K562 (cell line): ENCODE measurements around the gene PRKCG. TPM values are rescaled to one million over a fixed set of nuclear protein-coding genes. Genes with fewer than 3 reads are reported as not detected.
A peak's percentile ranks its signal among the peaks of the same experiment; 100 is the strongest.

Experiments used
- ATAC-seq: fragments of 200-7000 bp; cut with Tn5 transposase; 3 replicates; pipeline ENCODE4 v1.9.1; 2020; ENCODE audit warnings: moderate library complexity
- BruUV-seq: library from RNA; stranded (reverse); fragments of 400-500 nt; replicated peaks from 2 replicates; lab custom pipeline; 2021; lab: Mats Ljungman, UMichigan
- CTCF ChIA-PET: fragments of 300-600 bp; formaldehyde crosslinking; extraction: SDS; loops from one replicate; lab custom pipeline; 2021; ENCODE audit warnings: low intra/inter-chr PET ratio; lab: Yijun Ruan, JAX
- POLR2A ChIA-PET: fragments of 300-600, 350-650 bp; sonication (Branson Sonifier 250); formaldehyde crosslinking; extraction: SDS; loops from one replicate; lab custom pipeline; 2021; ENCODE audit warnings: antibody characterized with exemption, inconsistent platforms; lab: Yijun Ruan, JAX
- DNase-seq, 4 experiments: peaks; one replicate each; pipeline versions ENCODE4 v3.0.0 to v3.0.0-alpha.2; 2011 to 2018; ENCODE audit warnings: low spot score in 3 of 4, mixed read lengths in 3 of 4; ENCODE audit errors: extremely low read depth in 1 of 4
- FAIRE-seq: peaks from 2 replicates; lab custom pipeline; 2011; peaks lifted over from hg19 to GRCh38; lab: Jason Lieb, UNC
- H2AFZ ChIP-seq: 2 replicates; pipeline ENCODE4 v1.6.0; 2011; ENCODE audit warnings: low read depth, low read length, control low read depth, inconsistent platforms
- H3K27ac ChIP-seq: fragments of 200-600 bp; 3 replicates; pipeline ENCODE4 v1.8.0; 2011; ENCODE audit warnings: low read depth, mild to moderate bottlenecking, control low read depth, inconsistent platforms, low read length, moderate library complexity, mixed read lengths; ENCODE audit errors: extremely low read depth
- H3K27me3 ChIP-seq, 2 experiments: fragments of 300-600 bp in 1 of 2; 2 replicates in 1 of 2; 3 replicates in 1 of 2; pipeline versions ENCODE4 v1.6.0 to v1.8.0; 2011; ENCODE audit warnings: inconsistent platforms in 2 of 2, low read length in 2 of 2, mild to moderate bottlenecking in 1 of 2, mixed read lengths in 1 of 2, moderate library complexity in 1 of 2; ENCODE audit not compliant: control insufficient read depth in 2 of 2, insufficient read depth in 2 of 2
- H3K36me3 ChIP-seq: fragments of 300-600 bp; 3 replicates; pipeline ENCODE4 v1.8.0; 2011; ENCODE audit warnings: mild to moderate bottlenecking, low read length, inconsistent platforms; ENCODE audit not compliant: control insufficient read depth, insufficient read depth
- H3K4me1 ChIP-seq, 2 experiments: fragments of 200-600 bp in 1 of 2; replicated peaks in 1 of 2; 2 replicates in 1 of 2; 3 replicates in 1 of 2; pipeline versions ENCODE4 v1.5.1 to v1.8.0; 2011; ENCODE audit warnings: inconsistent platforms in 2 of 2, low read length in 2 of 2, mild to moderate bottlenecking in 1 of 2, mixed read lengths in 1 of 2, moderate library complexity in 1 of 2; ENCODE audit not compliant: control insufficient read depth in 2 of 2, insufficient read depth in 2 of 2
- H3K4me2 ChIP-seq: 2 replicates; pipeline ENCODE4 v1.6.1; 2011; ENCODE audit warnings: low read length, control low read depth, inconsistent platforms, mixed read lengths; ENCODE audit not compliant: insufficient read depth
- H3K4me3 ChIP-seq: fragments of 200-600 bp; sonication (generic), shearing (Covaris generic); 2 replicates; pipeline ENCODE4 v1.5.1; 2016; ENCODE audit warnings: control low read depth, inconsistent platforms
- H3K79me2 ChIP-seq: fragments of 200-600 bp; 3 replicates; pipeline ENCODE4 v1.8.0; 2011; ENCODE audit warnings: low read length, inconsistent platforms; ENCODE audit not compliant: control insufficient read depth, insufficient read depth
- H3K9ac ChIP-seq, 2 experiments: 2 replicates each; pipeline versions ENCODE4 v1.6.0 to v1.6.1; 2011; ENCODE audit warnings: low read depth in 2 of 2, low read length in 2 of 2, control low read depth in 1 of 2, inconsistent platforms in 1 of 2, mild to moderate bottlenecking in 1 of 2, mixed read lengths in 1 of 2; ENCODE audit not compliant: insufficient read depth in 1 of 2
- H3K9me1 ChIP-seq: one replicate; pipeline ENCODE4 v1.6.0; 2011; ENCODE audit warnings: inconsistent platforms, mild to moderate bottlenecking, low read length, moderate library complexity; ENCODE audit not compliant: control insufficient read depth, insufficient read depth
- H3K9me3 ChIP-seq: replicated peaks from 2 replicates; pipeline ENCODE4 v1.5.1; 2011; ENCODE audit warnings: low read depth, low read length, inconsistent platforms; ENCODE audit not compliant: control insufficient read depth, insufficient read depth
- H4K20me1 ChIP-seq: replicated peaks from 2 replicates; pipeline ENCODE4 v1.6.1; 2011; ENCODE audit warnings: low read length, inconsistent platforms, mixed read lengths; ENCODE audit not compliant: control insufficient read depth, insufficient read depth
- ADNP ChIP-seq: fragments of 200-800 bp; sonication (Bioruptor generic); IDR thresholded peaks from 2 replicates; pipeline ENCODE4 v1.6.1; 2016; ENCODE audit warnings: missing genetic modification characterization, missing compliant biosample characterization
- CAMTA2 ChIP-seq: fragments of 250-450 bp; sonication (Bioruptor Pico); conservative IDR thresholded peaks from 2 replicates; pipeline ENCODE4 v1.5.1; 2022
- MTA1 ChIP-seq: fragments of 450-650 bp; IDR thresholded peaks from 2 replicates; pipeline ENCODE4 v1.6.1; 2017; ENCODE audit warnings: borderline replicate concordance
- NR1H2 ChIP-seq: sonication (generic); formaldehyde crosslinking; IDR thresholded peaks from 2 replicates; pipeline ENCODE4 v1.4.0; 2020; ENCODE audit warnings: mild to moderate bottlenecking, missing genetic modification reagents
- NRF1 ChIP-seq, 2 experiments: fragments of 450-650 bp; IDR thresholded peaks in 1 of 2; conservative IDR thresholded peaks in 1 of 2; 2 replicates each; pipeline ENCODE4 v1.6.1; 2014; ENCODE audit warnings: mild to moderate bottlenecking in 2 of 2
- RAD21 ChIP-seq, 2 experiments: fragments of 250-450 bp in 1 of 2; fragments of 450-650 bp in 1 of 2; sonication (Bioruptor Pico) in 1 of 2; formaldehyde crosslinking in 1 of 2; IDR thresholded peaks in 1 of 2; conservative IDR thresholded peaks in 1 of 2; 2 replicates each; pipeline versions ENCODE4 v1.4.0 to v1.8.0; 2020 to 2022; ENCODE audit warnings: mild to moderate bottlenecking in 2 of 2, moderate library complexity in 1 of 2
- SAP30 ChIP-seq: fragments of 200-600 bp; sonication (generic); IDR thresholded peaks from 2 replicates; pipeline ENCODE4 v1.6.1; 2012; ENCODE audit warnings: borderline replicate concordance, low read depth, mild to moderate bottlenecking, moderate library complexity, low read length, control low read depth, inconsistent platforms; ENCODE audit not compliant: insufficient read depth, poor library complexity, severe bottlenecking
- TRIM24 ChIP-seq, 2 experiments: fragments of 450-650 bp; IDR thresholded peaks; 2 replicates each; pipeline ENCODE4 v1.6.1; 2016
- ZNF584 ChIP-seq: fragments of 200-800 bp; sonication (Bioruptor generic); IDR thresholded peaks from 2 replicates; pipeline ENCODE4 v1.6.1; 2016; ENCODE audit warnings: low read depth, mild to moderate bottlenecking, missing genetic modification characterization, missing compliant biosample characterization
- WGBS: fragments of 100-300 bp; shearing (Covaris generic); methylation state at CpG from one replicate; pipeline ENCODE4 v1.1.6; 2016; ENCODE audit warnings: low coverage, mixed read lengths; ENCODE audit not compliant: insufficient coverage; ENCODE audit errors: missing lambda C conversion rate; 5-methylcytosine and 5-hydroxymethylcytosine counted together
- in situ Hi-C: fragments of 300-500 bp; cut with MboI; formaldehyde crosslinking; loops from 4 replicates; pipeline ENCODE4 v1.15.0; 2018; ENCODE audit warnings: inconsistent platforms, mixed read lengths
- intact Hi-C: fragments of 100-400 bp; cut with micrococcal nuclease; formaldehyde crosslinking; loops from 2 replicates; pipeline ENCODE4 v1.14.2; 2022
- polyA plus RNA-seq, 8 experiments: library from polyadenylated mRNA; depleted of rRNA in 4 of 8; stranded (reverse) in 5 of 8; unstranded in 3 of 8; fragments of >200 nt; fragmentation: Nextera tagmentation in 2 of 8; fragmentation: Illumina TruSeq in 1 of 8; extraction: Ambion mirVana in 2 of 8; extraction: Trizol in 1 of 8; gene quantifications; 2 replicates each; pipeline versions ENCODE4 v1.2.1 to v1.2.3, GENCODE V29; 2011 to 2014; ENCODE audit warnings: inconsistent platforms in 1 of 8, missing spikeins in 1 of 8
- total RNA-seq, 7 experiments: library from RNA; depleted of rRNA in 6 of 7; stranded (reverse); fragments of >200 nt in 6 of 7; fragmentation: Illumina TruSeq in 2 of 7; extraction: Trizol in 2 of 7; gene quantifications; 2 replicates each; pipeline versions ENCODE4 v1.2.1 to v1.2.3, GENCODE V29; 2011 to 2021; ENCODE audit warnings: low replicate concordance in 1 of 7
- TF ChIP-seq, protein P1 (sequence below): fragments of 250-450 bp; sonication (Bioruptor Pico); IDR thresholded peaks from 2 replicates; pipeline ENCODE4 v1.8.0; 2021; ENCODE audit warnings: moderate library complexity, mild to moderate bottlenecking, inconsistent platforms
- TF ChIP-seq, protein P2 (sequence below): IDR thresholded peaks from 2 replicates; pipeline ENCODE4 v1.6.1; 2011; ENCODE audit warnings: borderline replicate concordance, low read depth, mild to moderate bottlenecking, moderate library complexity, low read length; ENCODE audit not compliant: insufficient read depth, poor library complexity, severe bottlenecking
- TF ChIP-seq, protein P3 (sequence below): fragments of 150-350 bp; conservative IDR thresholded peaks from 2 replicates; pipeline ENCODE4 v1.6.1; 2014; ENCODE audit warnings: low read length
- TF ChIP-seq, protein P4 (sequence below), 3 experiments: IDR thresholded peaks in 2 of 3; conservative IDR thresholded peaks in 1 of 3; 2 replicates each; pipeline ENCODE4 v1.5.1; 2011 to 2012; ENCODE audit warnings: low read length in 3 of 3, mild to moderate bottlenecking in 3 of 3, control low read depth in 2 of 3, improper control_type of control experiment in 1 of 3, inconsistent platforms in 1 of 3, low read depth in 1 of 3, mixed read lengths in 1 of 3, moderate library complexity in 1 of 3; ENCODE audit not compliant: insufficient read depth in 2 of 3

The PRKCG gene
- total and polyA plus RNA-seq, 9 of the 15 experiments (the other 6 are each of a cell fraction or from before 2014, with no cell fraction given), result not detected

DNA sequence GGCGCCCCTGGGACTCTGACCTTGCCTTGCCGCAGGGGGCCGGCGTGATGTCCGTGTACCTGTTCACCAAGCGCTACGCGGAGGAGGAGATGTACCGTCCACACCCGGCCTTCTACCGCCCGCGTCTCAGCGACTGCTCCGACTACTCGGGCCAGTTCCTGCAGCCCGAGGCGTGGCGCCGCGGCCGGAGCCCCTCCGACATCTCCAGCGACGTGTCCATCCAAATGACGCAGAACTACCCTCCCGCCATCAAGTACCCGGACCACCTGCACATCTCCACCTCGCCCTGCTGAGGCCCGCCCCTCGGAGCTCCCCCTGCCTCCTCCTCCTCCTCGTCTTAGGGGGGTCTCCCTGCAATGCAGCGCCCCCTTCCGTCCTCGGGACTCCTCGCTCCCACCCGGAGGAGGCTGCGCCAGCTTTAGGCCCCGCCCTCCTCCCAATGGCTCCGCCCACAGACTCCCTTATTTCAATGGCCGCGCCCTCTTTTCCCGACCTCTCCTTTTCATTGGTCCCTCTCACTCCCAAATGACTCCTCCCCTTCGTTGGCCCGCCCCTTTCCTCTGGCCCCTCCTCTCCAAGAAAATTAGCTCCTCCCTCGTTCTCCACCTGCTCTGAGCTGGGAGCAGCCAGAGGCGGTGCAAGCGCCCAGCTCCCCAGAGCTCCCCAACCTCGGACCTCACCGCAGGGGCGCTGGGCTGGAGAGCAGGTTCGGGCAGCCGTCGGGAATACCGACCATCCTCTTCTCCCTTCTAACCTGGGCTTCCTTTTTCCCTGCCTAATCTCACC lies 60.2 kb downstream of the PRKCG start:
- intact Hi-C loops, result no loop called here
- Histone ChIP-seq H3K9me1 (no peaks in the 10 kb centered on the region), H3K4me1 (peaks cover 0 to 13% of the 10 kb centered on the region in 2 experiments; a peak in 2 of 5 replicates), H3K36me3 (no peaks in the 10 kb centered on the region), H4K20me1 (no peaks in the 10 kb centered on the region; the same call in 1 of the 2 replicates), H3K4me2 (no peak overlapping the region), H3K27ac (no peak overlapping the region), H3K9me3 (no peaks in the 10 kb centered on the region), H2AFZ (no peak overlapping the region), H3K9ac (no peak overlapping the region), H3K79me2 (no peaks in the 10 kb centered on the region), H3K4me3 (no peak overlapping the region), H3K27me3 (peaks cover 9 to 25% of the 10 kb centered on the region in 2 experiments; a peak in 3 of 5 replicates)
- CTCF ChIA-PET, result no interaction called here
- POLR2A ChIA-PET, result interaction anchor here (0.6 to 0.7 kb wide), 3 partner anchors 59 to 1292 kb away, joined by 3 read pairs; no protein-coding TSS in a partner anchor
- ATAC-seq (peak; percentile 99), DNase-seq (peak; percentile 57 to 85 (median 82)), FAIRE-seq (peak; percentile 65)
- BruUV-seq, result no TSS peak
- WGBS, result 28% methylated on average over 28 of the region's 55 CpGs
- in situ Hi-C loops, result no loop called here
- TF ChIP-seq NRF1 (conservative IDR thresholded peaks at IDR 0.05 in 1 of 2, IDR thresholded peaks at IDR 0.05 in 1 of 2), result peak; percentile 53 to 59; a peak in 3 of 4 replicates
- TF ChIP-seq CAMTA2 (CRISPR knock-in tag), result no peak
- TF ChIP-seq, protein P1, sequence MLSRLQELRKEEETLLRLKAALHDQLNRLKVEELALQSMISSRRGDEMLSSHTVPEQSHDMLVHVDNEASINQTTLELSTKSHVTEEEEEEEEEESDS (CRISPR knock-in tag), result no peak
- TF ChIP-seq NR1H2 (CRISPR knock-in tag), result no peak
- TF ChIP-seq, protein P2, sequence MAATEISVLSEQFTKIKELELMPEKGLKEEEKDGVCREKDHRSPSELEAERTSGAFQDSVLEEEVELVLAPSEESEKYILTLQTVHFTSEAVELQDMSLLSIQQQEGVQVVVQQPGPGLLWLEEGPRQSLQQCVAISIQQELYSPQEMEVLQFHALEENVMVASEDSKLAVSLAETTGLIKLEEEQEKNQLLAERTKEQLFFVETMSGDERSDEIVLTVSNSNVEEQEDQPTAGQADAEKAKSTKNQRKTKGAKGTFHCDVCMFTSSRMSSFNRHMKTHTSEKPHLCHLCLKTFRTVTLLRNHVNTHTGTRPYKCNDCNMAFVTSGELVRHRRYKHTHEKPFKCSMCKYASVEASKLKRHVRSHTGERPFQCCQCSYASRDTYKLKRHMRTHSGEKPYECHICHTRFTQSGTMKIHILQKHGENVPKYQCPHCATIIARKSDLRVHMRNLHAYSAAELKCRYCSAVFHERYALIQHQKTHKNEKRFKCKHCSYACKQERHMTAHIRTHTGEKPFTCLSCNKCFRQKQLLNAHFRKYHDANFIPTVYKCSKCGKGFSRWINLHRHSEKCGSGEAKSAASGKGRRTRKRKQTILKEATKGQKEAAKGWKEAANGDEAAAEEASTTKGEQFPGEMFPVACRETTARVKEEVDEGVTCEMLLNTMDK, result peak; percentile 19
- no peak for TF ChIP-seq TRIM24 (IDR thresholded peaks at IDR 0.05)
- TF ChIP-seq, protein P3, sequence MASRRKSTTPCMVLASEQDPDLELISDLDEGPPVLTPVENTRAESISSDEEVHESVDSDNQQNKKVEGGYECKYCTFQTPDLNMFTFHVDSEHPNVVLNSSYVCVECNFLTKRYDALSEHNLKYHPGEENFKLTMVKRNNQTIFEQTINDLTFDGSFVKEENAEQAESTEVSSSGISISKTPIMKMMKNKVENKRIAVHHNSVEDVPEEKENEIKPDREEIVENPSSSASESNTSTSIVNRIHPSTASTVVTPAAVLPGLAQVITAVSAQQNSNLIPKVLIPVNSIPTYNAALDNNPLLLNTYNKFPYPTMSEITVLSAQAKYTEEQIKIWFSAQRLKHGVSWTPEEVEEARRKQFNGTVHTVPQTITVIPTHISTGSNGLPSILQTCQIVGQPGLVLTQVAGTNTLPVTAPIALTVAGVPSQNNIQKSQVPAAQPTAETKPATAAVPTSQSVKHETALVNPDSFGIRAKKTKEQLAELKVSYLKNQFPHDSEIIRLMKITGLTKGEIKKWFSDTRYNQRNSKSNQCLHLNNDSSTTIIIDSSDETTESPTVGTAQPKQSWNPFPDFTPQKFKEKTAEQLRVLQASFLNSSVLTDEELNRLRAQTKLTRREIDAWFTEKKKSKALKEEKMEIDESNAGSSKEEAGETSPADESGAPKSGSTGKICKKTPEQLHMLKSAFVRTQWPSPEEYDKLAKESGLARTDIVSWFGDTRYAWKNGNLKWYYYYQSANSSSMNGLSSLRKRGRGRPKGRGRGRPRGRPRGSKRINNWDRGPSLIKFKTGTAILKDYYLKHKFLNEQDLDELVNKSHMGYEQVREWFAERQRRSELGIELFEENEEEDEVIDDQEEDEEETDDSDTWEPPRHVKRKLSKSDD, result no peak
- TF ChIP-seq, protein P4, sequence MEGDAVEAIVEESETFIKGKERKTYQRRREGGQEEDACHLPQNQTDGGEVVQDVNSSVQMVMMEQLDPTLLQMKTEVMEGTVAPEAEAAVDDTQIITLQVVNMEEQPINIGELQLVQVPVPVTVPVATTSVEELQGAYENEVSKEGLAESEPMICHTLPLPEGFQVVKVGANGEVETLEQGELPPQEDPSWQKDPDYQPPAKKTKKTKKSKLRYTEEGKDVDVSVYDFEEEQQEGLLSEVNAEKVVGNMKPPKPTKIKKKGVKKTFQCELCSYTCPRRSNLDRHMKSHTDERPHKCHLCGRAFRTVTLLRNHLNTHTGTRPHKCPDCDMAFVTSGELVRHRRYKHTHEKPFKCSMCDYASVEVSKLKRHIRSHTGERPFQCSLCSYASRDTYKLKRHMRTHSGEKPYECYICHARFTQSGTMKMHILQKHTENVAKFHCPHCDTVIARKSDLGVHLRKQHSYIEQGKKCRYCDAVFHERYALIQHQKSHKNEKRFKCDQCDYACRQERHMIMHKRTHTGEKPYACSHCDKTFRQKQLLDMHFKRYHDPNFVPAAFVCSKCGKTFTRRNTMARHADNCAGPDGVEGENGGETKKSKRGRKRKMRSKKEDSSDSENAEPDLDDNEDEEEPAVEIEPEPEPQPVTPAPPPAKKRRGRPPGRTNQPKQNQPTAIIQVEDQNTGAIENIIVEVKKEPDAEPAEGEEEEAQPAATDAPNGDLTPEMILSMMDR (IDR thresholded peaks at IDR 0.05 in 2 of 3, conservative IDR thresholded peaks at IDR 0.05 in 1 of 3; ENCODE audit: insufficient read depth in 2 of 3, low read depth in 1 of 3, low read length in 3 of 3), result peak; percentile 20 to 38 (median 35); a peak in 4 of 6 replicates
- TF ChIP-seq ADNP, result no peak
- no peak for TF ChIP-seq MTA1
- no peak for TF ChIP-seq ZNF584
- TF ChIP-seq SAP30, result no peak
- no peak for TF ChIP-seq RAD21 (CRISPR knock-in tag; conservative IDR thresholded peaks at IDR 0.05 in 1 of 2, IDR thresholded peaks at IDR 0.05 in 1 of 2)
